GM12874 (cell line): Measurements from ENCODE around the gene LSM12.

Source experiments
- TF ChIP-seq, protein P1 (sequence below): IDR thresholded peaks from 2 replicates; pipeline ENCODE4 v1.5.1; 2011; ENCODE audit warnings: low read depth, mild to moderate bottlenecking, control low read depth, low read length, moderate library complexity; ENCODE audit not compliant: insufficient read depth

The LSM12 gene

DNA sequence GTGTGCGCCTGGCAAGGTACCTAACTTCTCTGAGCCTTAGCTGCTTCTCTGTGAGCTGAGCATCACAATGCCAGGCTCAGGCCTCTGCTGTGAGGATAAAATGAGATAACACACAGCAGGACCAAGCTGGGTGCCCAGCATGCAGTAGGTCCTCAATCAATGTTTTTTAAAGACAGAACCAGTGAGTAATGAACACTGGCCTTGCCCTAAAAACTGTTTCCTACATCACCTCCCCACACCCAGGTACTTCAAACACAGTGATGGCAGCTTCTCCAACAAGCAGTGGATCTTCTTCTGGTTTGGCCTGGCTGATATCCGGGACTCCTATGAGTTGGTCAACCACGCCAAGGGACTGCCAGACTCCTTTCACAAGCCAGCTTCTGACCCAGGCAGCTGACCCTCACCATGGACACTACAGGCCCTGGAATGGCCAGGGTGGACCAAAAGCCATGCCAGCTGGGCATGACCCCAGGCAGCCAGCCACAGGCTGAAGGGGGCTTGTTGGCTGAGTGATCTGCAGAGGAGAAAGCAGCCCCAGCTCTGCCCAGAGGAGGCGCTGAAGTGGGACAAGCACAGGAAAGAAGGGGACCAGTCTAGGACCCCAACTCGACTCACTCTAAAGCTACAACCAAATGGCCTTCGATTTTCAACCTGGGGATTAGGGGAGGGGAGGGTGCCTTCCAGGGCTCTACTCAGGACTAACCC lies 58.1 kb downstream of the LSM12 start:
- TF ChIP-seq, protein P1, sequence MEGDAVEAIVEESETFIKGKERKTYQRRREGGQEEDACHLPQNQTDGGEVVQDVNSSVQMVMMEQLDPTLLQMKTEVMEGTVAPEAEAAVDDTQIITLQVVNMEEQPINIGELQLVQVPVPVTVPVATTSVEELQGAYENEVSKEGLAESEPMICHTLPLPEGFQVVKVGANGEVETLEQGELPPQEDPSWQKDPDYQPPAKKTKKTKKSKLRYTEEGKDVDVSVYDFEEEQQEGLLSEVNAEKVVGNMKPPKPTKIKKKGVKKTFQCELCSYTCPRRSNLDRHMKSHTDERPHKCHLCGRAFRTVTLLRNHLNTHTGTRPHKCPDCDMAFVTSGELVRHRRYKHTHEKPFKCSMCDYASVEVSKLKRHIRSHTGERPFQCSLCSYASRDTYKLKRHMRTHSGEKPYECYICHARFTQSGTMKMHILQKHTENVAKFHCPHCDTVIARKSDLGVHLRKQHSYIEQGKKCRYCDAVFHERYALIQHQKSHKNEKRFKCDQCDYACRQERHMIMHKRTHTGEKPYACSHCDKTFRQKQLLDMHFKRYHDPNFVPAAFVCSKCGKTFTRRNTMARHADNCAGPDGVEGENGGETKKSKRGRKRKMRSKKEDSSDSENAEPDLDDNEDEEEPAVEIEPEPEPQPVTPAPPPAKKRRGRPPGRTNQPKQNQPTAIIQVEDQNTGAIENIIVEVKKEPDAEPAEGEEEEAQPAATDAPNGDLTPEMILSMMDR: 0 out of 2 replicates have a peak, but pooled peaks have one; percentile 8

DNA sequence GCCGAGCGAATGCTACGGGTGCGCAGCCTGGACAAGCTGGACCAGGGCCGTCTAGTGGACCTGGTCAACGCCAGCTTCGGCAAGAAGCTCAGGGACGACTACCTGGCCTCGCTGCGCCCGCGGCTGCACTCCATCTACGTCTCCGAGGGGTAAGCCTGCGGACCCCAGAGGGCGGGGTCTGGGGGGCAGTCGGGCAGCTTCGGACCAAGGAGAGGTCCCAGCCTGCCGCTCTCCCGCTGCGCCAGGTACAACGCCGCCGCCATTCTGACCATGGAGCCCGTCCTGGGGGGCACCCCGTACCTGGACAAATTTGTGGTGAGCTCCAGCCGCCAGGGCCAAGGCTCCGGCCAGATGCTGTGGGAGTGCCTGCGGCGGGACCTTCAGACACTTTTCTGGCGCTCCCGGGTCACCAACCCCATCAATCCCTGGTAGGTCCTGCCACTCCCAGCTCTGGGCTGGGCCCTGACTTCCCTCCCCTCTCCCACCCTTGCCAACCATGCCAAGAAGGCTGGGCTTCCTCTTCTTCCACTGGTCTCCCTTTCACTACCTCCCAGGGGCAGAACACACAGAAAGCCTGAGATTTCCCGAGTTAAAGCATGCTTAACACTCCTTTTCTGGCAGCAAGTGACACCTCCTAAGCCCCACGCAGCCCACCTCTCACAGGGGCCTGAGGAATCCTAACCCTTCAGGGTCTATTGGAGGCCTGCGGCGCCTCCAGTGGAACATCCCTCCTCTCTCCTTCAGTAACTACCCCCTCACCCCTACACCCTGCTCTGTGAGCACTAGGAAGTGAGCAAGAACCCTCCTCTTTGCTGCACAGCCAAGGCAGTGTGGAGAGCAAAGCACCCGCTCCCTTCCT lies 58.9 kb downstream of the LSM12 start:
- TF ChIP-seq, protein P1: no peak

DNA sequence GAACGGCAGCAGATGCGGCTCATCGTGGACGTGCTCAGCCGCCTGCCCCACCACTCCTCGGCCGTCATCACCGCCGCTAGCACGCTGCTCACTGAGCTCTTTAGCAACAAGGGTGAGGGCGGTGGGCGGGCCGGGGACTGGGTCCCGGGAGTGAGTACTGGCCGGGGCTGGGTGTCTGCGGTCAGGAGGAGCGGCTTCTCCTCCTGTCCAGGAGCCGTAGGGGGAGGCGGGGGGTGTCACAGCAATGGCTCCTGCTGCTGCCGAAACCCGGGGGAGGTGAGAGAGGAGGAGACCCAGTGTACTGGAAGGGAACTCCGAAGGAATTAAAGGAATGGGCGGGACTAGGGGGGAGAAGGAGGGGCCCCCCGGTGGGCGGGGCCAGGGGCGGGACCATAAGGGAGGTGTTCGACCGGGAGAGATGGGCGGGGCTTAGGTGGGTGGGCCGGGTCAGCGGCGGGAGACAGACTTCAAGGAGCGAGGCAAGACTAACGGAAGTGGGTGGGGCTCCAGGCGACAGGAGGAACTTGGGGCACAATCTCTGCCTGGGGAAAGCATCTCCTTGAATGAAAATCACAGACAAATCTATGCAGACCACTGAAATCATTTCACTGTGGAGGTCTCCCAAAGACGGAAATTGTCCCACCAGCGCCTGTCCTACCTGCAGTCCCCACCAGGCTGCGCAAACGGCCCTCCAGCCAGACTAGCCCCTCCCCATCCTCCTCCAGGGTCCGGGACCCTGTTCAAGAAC lies 59.7 kb downstream of the LSM12 start:
- TF ChIP-seq, protein P1: peak; percentile 59

DNA sequence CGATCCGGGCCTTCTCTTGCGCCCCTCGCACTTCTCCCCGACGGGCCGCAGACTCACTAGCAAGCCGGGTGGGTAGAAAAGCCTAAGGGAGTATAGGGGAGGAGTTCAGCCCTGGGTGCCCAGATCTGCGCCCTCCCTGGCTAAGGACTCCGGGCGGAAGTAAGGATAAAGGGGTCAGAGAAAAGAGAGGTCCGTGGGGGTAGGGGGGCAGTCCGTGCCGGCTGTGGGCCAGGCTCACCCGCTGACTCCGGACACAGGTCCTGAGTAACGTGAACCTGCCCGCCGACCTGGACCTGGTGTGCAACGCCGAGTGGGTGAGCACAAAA lies 60.2 kb downstream of the LSM12 start:
- TF ChIP-seq, protein P1: no peak

DNA sequence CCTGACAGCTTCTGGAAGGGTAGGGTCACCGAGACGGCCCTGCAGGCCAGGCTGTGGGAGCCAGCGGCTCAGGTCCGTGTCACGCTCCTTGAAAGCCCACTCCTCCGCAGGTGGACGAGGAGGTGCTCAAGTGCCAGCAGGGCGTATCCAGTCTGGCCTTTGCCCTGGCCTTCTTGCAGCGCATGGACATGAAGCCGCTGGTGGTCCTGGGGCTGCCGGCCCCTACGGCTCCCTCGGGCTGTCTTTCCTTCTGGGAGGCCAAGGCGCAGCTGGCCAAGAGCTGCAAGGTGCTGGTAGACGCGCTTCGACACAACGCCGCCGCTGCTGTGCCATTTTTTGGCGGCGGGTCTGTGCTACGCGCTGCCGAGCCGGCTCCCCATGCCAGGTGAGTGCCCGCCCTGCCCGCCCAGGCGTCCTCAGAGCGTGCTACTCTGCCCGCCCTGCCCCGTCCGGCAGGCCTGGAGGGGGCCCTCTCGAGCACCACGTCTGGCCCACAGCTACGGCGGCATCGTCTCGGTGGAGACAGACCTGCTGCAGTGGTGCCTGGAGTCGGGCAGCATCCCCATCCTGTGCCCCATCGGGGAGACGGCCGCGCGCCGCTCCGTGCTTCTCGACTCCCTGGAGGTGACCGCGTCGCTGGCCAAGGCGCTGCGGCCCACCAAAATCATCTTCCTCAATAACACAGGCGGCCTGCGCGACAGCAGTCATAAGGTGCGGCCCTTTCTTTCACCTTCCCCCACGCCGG lies 60.8 kb downstream of the LSM12 start:
- TF ChIP-seq, protein P1: peak; percentile 40

DNA sequence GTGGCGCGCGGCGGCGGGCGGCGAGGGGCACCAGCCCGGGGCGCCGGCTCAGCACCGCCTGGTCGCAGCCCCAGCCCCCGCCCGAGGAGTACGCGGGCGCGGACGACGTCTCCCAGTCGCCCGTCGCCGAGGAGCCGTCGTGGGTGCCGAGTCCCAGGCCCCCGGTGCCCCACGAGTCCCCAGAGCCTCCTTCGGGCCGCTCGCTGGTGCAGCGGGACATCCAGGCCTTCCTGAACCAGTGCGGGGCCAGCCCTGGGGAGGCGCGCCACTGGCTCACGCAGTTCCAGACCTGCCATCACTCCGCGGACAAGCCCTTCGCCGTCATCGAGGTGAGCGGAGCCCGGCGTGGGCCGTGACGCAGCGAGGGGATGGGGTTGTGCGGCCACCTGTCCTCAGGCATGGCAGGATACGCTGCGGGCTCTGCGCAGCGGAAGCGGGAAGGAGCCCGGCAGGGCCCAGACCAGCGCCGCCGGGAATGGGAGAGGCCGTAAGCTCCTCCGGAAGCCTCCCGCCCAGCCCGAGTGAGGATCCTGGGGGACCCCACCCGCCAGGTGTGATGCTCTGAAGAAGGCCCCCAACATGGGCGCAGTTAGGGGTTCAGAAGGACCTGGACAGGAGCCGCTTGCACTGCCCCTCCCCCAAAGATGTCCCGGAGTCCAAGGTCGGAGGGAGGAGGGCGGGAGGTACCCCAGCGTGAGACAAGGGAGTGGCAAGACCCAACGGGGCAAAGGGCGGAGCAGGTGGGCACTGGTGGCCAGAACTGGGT lies 61.5 kb downstream of the LSM12 start:
- TF ChIP-seq, protein P1: no peak
